SK-N-DZ (cell line): ENCODE measurements around the gene PTPRT.

Experiments used
- DNase-seq: peaks from one replicate; pipeline ENCODE4 v3.0.0-alpha.2; 2015; ENCODE audit warnings: low spot score

PTPRT gene

GRCh38 chr20:42975974-42976373 lies 213.7 kb downstream of the PTPRT start:
- no peak for DNase-seq

- DNase-seq, result no peak
Observed at GRCh38 chr20:42974347-42974746, 215.4 kb downstream of the PTPRT start.

- DNase-seq, result no peak
Observed at GRCh38 chr20:42972591-42972990, 217.1 kb downstream of the PTPRT start.

GRCh38 chr20:42968746-42969145 lies 221.0 kb downstream of the PTPRT start:
- no peak for DNase-seq

GRCh38 chr20:42963796-42964195 lies 225.9 kb downstream of the PTPRT start:
- no peak for DNase-seq

GRCh38 chr20:42961771-42962170 lies 227.9 kb downstream of the PTPRT start:
- no peak for DNase-seq

GRCh38 chr20:42959996-42960395 lies 229.7 kb downstream of the PTPRT start:
- no peak for DNase-seq

GRCh38 chr20:42958367-42959069 lies 231.2 kb downstream of the PTPRT start:
- DNase-seq, result no peak

- no peak for DNase-seq
Observed at GRCh38 chr20:42957704-42958095, 232.0 kb downstream of the PTPRT start.

GRCh38 chr20:42957018-42957703 lies 232.5 kb downstream of the PTPRT start:
- no peak for DNase-seq

GRCh38 chr20:42955713-42956112 lies 234.0 kb downstream of the PTPRT start:
- DNase-seq, result no peak

- DNase-seq, result no peak
Observed at GRCh38 chr20:42954951-42955350, 234.8 kb downstream of the PTPRT start.

- DNase-seq, result no peak
Observed at GRCh38 chr20:42949950-42950349, 239.8 kb downstream of the PTPRT start.

- no peak for DNase-seq
Observed at GRCh38 chr20:42945234-42945994, 244.3 kb downstream of the PTPRT start.

- no peak for DNase-seq
Observed at GRCh38 chr20:42941629-42942028, 248.1 kb downstream of the PTPRT start.

- DNase-seq, result no peak
Observed at GRCh38 chr20:42938441-42939205, 251.1 kb downstream of the PTPRT start.

GRCh38 chr20:42936482-42936881 lies 253.2 kb downstream of the PTPRT start:
- no peak for DNase-seq

GRCh38 chr20:42924215-42924614 lies 265.5 kb downstream of the PTPRT start:
- no peak for DNase-seq

- no peak for DNase-seq
Observed at GRCh38 chr20:42923348-42923918, 266.3 kb downstream of the PTPRT start.

- no peak for DNase-seq
Observed at GRCh38 chr20:42920776-42921175, 268.9 kb downstream of the PTPRT start.

- DNase-seq, result no peak
Observed at GRCh38 chr20:42919316-42919715, 270.4 kb downstream of the PTPRT start.
